Neural cell (in vitro differentiated cells): ENCODE results near the gene ZNF277.

Experiments
- EZH2 ChIP-seq: fragments of 200-600, 300-800 bp; shearing (Covaris generic), sonication (generic); IDR thresholded peaks from 2 replicates; pipeline ENCODE4 v1.6.1; 2014; ENCODE audit warnings: antibody characterized with exemption, low read length, borderline replicate concordance, mild to moderate bottlenecking; ENCODE audit not compliant: insufficient read depth, poor library complexity, severe bottlenecking
- MXI1 ChIP-seq: fragments of 450-650 bp; conservative IDR thresholded peaks from 2 replicates; pipeline ENCODE4 v1.6.1; 2014; ENCODE audit warnings: antibody characterized with exemption, mild to moderate bottlenecking; ENCODE audit not compliant: poor library complexity, severe bottlenecking
- POLR2AphosphoS5 ChIP-seq: IDR thresholded peaks from 2 replicates; pipeline ENCODE4 v1.6.1; 2012
- RAD21 ChIP-seq: fragments of 450-650 bp; conservative IDR thresholded peaks from 2 replicates; pipeline ENCODE4 v1.6.1; 2014; ENCODE audit warnings: antibody characterized with exemption, mild to moderate bottlenecking, moderate library complexity
- SMC3 ChIP-seq: fragments of 450-650 bp; conservative IDR thresholded peaks from 2 replicates; pipeline ENCODE4 v1.6.1; 2014; ENCODE audit warnings: antibody characterized with exemption, mild to moderate bottlenecking, moderate library complexity; ENCODE audit not compliant: poor library complexity
- TAF1 ChIP-seq: IDR thresholded peaks from 2 replicates; pipeline ENCODE4 v1.6.1; 2012; ENCODE audit warnings: low read depth
- TF ChIP-seq, protein P1 (sequence below): fragments of 450-650 bp; IDR thresholded peaks from 2 replicates; pipeline ENCODE4 v1.5.1; 2014; ENCODE audit warnings: antibody characterized with exemption, mild to moderate bottlenecking, moderate library complexity; ENCODE audit not compliant: poor library complexity, severe bottlenecking
- TF ChIP-seq, protein P2 (sequence below): IDR thresholded peaks from 2 replicates; pipeline ENCODE4 v1.6.1; 2012; ENCODE audit warnings: borderline replicate concordance

DNA sequence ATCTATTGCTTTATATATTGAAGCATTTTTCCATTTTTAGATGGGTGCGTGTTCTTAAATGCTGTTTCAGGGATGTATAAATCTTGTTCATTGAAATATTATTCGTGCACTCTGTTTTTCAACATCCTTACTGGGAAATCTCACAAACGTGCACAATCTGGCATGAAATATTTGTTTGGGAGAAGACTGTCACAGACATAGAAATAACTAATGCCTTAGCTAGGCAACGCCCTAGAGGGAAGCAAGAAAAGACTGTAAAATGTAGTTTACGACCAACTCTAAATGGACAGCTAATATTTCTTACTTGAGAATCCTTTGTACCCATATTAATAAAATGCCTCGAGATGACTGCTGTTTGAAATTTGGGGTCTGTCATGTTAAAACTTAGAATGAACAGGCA lies 9.2 kb upstream of the ZNF277 start:
- TF ChIP-seq, protein P1, sequence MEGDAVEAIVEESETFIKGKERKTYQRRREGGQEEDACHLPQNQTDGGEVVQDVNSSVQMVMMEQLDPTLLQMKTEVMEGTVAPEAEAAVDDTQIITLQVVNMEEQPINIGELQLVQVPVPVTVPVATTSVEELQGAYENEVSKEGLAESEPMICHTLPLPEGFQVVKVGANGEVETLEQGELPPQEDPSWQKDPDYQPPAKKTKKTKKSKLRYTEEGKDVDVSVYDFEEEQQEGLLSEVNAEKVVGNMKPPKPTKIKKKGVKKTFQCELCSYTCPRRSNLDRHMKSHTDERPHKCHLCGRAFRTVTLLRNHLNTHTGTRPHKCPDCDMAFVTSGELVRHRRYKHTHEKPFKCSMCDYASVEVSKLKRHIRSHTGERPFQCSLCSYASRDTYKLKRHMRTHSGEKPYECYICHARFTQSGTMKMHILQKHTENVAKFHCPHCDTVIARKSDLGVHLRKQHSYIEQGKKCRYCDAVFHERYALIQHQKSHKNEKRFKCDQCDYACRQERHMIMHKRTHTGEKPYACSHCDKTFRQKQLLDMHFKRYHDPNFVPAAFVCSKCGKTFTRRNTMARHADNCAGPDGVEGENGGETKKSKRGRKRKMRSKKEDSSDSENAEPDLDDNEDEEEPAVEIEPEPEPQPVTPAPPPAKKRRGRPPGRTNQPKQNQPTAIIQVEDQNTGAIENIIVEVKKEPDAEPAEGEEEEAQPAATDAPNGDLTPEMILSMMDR: no peak
- TF ChIP-seq EZH2 (no peak), MXI1 (no peak), POLR2AphosphoS5 (no peak), SMC3 (no peak), TAF1 (no peak), RAD21 (no peak)
- TF ChIP-seq, protein P2, sequence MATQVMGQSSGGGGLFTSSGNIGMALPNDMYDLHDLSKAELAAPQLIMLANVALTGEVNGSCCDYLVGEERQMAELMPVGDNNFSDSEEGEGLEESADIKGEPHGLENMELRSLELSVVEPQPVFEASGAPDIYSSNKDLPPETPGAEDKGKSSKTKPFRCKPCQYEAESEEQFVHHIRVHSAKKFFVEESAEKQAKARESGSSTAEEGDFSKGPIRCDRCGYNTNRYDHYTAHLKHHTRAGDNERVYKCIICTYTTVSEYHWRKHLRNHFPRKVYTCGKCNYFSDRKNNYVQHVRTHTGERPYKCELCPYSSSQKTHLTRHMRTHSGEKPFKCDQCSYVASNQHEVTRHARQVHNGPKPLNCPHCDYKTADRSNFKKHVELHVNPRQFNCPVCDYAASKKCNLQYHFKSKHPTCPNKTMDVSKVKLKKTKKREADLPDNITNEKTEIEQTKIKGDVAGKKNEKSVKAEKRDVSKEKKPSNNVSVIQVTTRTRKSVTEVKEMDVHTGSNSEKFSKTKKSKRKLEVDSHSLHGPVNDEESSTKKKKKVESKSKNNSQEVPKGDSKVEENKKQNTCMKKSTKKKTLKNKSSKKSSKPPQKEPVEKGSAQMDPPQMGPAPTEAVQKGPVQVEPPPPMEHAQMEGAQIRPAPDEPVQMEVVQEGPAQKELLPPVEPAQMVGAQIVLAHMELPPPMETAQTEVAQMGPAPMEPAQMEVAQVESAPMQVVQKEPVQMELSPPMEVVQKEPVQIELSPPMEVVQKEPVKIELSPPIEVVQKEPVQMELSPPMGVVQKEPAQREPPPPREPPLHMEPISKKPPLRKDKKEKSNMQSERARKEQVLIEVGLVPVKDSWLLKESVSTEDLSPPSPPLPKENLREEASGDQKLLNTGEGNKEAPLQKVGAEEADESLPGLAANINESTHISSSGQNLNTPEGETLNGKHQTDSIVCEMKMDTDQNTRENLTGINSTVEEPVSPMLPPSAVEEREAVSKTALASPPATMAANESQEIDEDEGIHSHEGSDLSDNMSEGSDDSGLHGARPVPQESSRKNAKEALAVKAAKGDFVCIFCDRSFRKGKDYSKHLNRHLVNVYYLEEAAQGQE: no peak
